OCI-LY1 (cell line): ENCODE results near the gene EXD3.

Source experiments
- H2AFZ ChIP-seq: fragments of 200-600 bp; sonication (generic), shearing (Covaris generic); 2 replicates; pipeline ENCODE4 v1.6.0; 2014; ENCODE audit warnings: antibody characterized with exemption, mild to moderate bottlenecking, low read length
- H3F3A ChIP-seq: fragments of 200-600 bp; sonication (generic), shearing (Covaris generic); 2 replicates; pipeline ENCODE4 v1.6.0; 2014; ENCODE audit warnings: mild to moderate bottlenecking, antibody characterized with exemption, low read length, moderate library complexity; ENCODE audit not compliant: insufficient read depth
- H3K27ac ChIP-seq: fragments of 200-600 bp; sonication (generic); 2 replicates; pipeline ENCODE4 v1.5.1; 2014; ENCODE audit warnings: low read length, mixed run types, mild to moderate bottlenecking, low read depth; ENCODE audit not compliant: poor library complexity, severe bottlenecking
- H3K27me3 ChIP-seq: fragments of 200-600 bp; sonication (generic); 2 replicates; pipeline ENCODE4 v1.6.0; 2014; ENCODE audit warnings: antibody characterized with exemption, mild to moderate bottlenecking, low read length, moderate library complexity; ENCODE audit not compliant: insufficient read depth
- H3K36me3 ChIP-seq: fragments of 200-600 bp; sonication (generic); 2 replicates; pipeline ENCODE4 v1.6.1; 2014; ENCODE audit warnings: mild to moderate bottlenecking, antibody characterized with exemption, low read length, moderate library complexity, mixed read lengths; ENCODE audit not compliant: insufficient read depth
- H3K4me1 ChIP-seq: fragments of 200-600 bp; sonication (generic); 2 replicates; pipeline ENCODE4 v1.5.1; 2014; ENCODE audit warnings: mild to moderate bottlenecking, low read length, moderate library complexity; ENCODE audit not compliant: insufficient read depth, severe bottlenecking
- H3K4me2 ChIP-seq: fragments of 200-600 bp; sonication (generic), shearing (Covaris generic); 2 replicates; pipeline ENCODE4 v1.6.1; 2014; ENCODE audit warnings: low read length
- H3K4me3 ChIP-seq: fragments of 200-600 bp; sonication (generic); 2 replicates; pipeline ENCODE4 v1.5.1; 2014; ENCODE audit warnings: low read length, low read depth, mild to moderate bottlenecking, mixed read lengths; ENCODE audit not compliant: poor library complexity, severe bottlenecking
- H3K79me2 ChIP-seq: fragments of 200-600 bp; shearing (Covaris generic); 2 replicates; pipeline ENCODE4 v1.6.1; 2016; ENCODE audit warnings: mixed run types, low read length, mixed read lengths; ENCODE audit not compliant: insufficient read depth
- H3K9ac ChIP-seq: fragments of 200-600 bp; sonication (generic), shearing (Covaris generic); 2 replicates; pipeline ENCODE4 v1.6.1; 2014; ENCODE audit warnings: mild to moderate bottlenecking, low read length, mixed read lengths
- H3K9me2 ChIP-seq: fragments of 200-600 bp; sonication (generic), shearing (Covaris generic); 2 replicates; pipeline ENCODE4 v1.6.1; 2014; ENCODE audit warnings: low read depth, mild to moderate bottlenecking, low read length, mixed read lengths
- H3K9me3 ChIP-seq: fragments of 200-600 bp; shearing (Covaris generic); 2 replicates; pipeline ENCODE4 v1.6.1; 2014; ENCODE audit warnings: low read length, mixed read lengths
- H4K20me1 ChIP-seq: fragments of 200-600 bp; sonication (generic), shearing (Covaris generic); 2 replicates; pipeline ENCODE4 v1.6.0; 2016; ENCODE audit warnings: mild to moderate bottlenecking, low read length; ENCODE audit not compliant: insufficient read depth
- EZH2 ChIP-seq: fragments of 200-600 bp; sonication (generic), shearing (Covaris generic); IDR thresholded peaks from 2 replicates; pipeline ENCODE4 v1.8.0; 2017; ENCODE audit warnings: borderline replicate concordance, mixed run types, mild to moderate bottlenecking, antibody characterized with exemption, low read length, moderate library complexity, mixed read lengths
- TF ChIP-seq, protein P1 (sequence below): fragments of 200-600 bp; sonication (generic), shearing (Covaris generic); IDR thresholded peaks from 2 replicates; pipeline ENCODE4 v1.5.1; 2017; ENCODE audit warnings: mild to moderate bottlenecking, antibody characterized with exemption, low read length, moderate library complexity, mixed read lengths

Gene EXD3

DNA sequence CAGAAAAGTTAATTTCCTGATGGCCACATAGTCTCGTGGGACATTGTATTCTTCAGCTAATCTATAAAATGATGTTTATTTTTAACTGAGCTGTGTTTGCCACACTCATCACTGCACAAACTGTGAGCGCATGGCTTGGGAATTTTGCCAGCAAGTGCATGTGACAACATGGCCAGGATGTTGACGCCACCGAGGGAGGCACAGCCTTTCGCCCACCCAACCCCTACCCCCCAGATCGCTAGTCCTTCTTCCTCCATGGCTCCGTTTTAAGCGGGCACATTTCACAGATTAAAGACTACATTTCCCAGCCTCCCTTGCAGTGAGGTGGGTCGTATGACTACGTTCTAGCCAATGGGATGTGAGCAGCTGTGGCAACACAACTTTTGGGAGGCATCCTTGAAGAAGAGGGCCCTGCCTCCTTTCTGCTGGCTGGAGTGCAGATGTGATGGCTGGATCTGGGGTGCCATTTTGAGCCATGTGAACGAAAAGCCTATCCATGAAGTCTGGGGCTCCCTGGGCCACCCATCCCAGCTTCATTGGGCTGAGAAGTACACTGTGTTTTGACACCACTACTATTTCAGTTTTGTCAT, 128.8 kb downstream of the EXD3 start:
- Histone ChIP-seq H2AFZ (no peak overlapping the region), H3K27ac (no peak overlapping the region)

DNA sequence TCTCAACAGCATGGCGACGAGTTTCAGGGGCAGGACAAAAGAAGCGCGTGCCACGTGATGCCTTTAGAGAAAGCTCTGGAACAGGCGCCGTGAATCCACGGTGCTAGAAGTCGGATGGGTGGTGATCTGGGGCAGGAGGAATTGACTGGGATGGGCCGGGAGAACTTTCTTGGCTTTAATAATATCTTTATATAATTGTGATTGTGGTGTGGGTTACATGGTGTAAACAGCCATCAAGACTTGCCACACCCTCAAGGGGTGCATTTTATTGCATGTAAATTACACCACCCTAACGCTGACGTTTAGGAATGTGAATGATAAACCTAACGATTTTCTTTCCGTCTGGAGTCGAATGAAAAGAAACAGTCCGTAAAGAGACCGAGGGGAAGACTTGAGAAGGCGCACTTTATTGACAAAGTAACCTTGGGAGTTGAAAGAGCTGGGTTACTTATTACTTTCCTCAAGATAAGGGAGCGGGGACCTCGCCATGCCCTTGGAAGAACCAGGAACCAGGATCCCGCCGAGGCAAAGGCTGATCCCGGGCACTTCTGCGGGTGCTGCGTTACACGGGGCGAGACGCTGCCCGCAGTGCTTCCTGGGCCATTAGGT, 129.4 kb downstream of the EXD3 start:
- H3K36me3 ChIP-seq, result no peaks in the 10 kb centered on the region
- H3K4me3 ChIP-seq, result no peak overlapping the region
- H3K9ac ChIP-seq, result no peak overlapping the region
- no peaks in the 10 kb centered on the region for H3K4me1 ChIP-seq
- no peak overlapping the region for H3K4me2 ChIP-seq
- no peaks in the 10 kb centered on the region for H3K9me3 ChIP-seq
- TF ChIP-seq, protein P1, sequence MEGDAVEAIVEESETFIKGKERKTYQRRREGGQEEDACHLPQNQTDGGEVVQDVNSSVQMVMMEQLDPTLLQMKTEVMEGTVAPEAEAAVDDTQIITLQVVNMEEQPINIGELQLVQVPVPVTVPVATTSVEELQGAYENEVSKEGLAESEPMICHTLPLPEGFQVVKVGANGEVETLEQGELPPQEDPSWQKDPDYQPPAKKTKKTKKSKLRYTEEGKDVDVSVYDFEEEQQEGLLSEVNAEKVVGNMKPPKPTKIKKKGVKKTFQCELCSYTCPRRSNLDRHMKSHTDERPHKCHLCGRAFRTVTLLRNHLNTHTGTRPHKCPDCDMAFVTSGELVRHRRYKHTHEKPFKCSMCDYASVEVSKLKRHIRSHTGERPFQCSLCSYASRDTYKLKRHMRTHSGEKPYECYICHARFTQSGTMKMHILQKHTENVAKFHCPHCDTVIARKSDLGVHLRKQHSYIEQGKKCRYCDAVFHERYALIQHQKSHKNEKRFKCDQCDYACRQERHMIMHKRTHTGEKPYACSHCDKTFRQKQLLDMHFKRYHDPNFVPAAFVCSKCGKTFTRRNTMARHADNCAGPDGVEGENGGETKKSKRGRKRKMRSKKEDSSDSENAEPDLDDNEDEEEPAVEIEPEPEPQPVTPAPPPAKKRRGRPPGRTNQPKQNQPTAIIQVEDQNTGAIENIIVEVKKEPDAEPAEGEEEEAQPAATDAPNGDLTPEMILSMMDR, result no peak
- TF ChIP-seq EZH2, result no peak
- no peaks in the 10 kb centered on the region for H3K79me2 ChIP-seq
- H3K27ac ChIP-seq, result no peak overlapping the region
- no peaks in the 10 kb centered on the region for H4K20me1 ChIP-seq
- no peak overlapping the region for H2AFZ ChIP-seq
- no peaks in the 10 kb centered on the region for H3F3A ChIP-seq
- H3K9me2 ChIP-seq, result no peaks in the 10 kb centered on the region
- H3K27me3 ChIP-seq, result peaks cover 12% of the 10 kb centered on the region; the same call in 1 of the 2 replicates

More for the DNA sequence above, 128.8 kb downstream of the EXD3 start:
- Histone ChIP-seq H3K36me3 (no peaks in the 10 kb centered on the region), H3K27me3 (peaks cover 12% of the 10 kb centered on the region; the same call in 1 of the 2 replicates), H3K4me1 (no peaks in the 10 kb centered on the region), H3K9me3 (no peaks in the 10 kb centered on the region), H3K9me2 (no peaks in the 10 kb centered on the region), H3K9ac (no peak overlapping the region), H3K4me2 (no peak overlapping the region), H3K79me2 (no peaks in the 10 kb centered on the region), H4K20me1 (no peaks in the 10 kb centered on the region), H3K4me3 (no peak overlapping the region), H3F3A (no peaks in the 10 kb centered on the region)
- TF ChIP-seq, protein P1, result no peak
- TF ChIP-seq EZH2, result no peak

DNA sequence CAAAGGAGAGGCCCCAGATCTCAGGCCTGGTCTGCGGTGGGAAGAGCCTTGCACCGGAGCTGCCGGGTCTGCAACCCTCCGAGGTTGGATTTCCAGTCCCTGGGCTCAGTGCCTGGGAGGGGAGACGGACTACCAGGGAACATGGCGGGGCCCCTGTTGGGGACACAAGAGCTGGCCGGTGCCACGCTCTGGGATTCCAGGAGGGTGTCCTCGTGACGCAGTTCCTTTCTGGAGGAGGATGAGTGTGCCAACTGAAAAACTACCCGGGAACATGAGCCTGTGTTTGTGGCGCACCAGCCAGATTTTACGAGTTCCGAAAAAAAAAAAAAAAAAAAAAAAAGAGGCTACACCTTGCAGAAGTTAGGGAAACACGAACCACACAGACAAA, 129.9 kb downstream of the EXD3 start:
- Histone ChIP-seq H3K36me3 (no peaks in the 10 kb centered on the region), H3K27me3 (peaks cover 7% of the 10 kb centered on the region; the same call in 1 of the 2 replicates), H2AFZ (no peak overlapping the region), H3K4me1 (no peaks in the 10 kb centered on the region), H3K79me2 (no peaks in the 10 kb centered on the region), H4K20me1 (no peaks in the 10 kb centered on the region), H3K9me3 (no peaks in the 10 kb centered on the region), H3K4me2 (no peak overlapping the region), H3K4me3 (no peak overlapping the region), H3F3A (no peaks in the 10 kb centered on the region), H3K9me2 (no peaks in the 10 kb centered on the region), H3K9ac (no peak overlapping the region), H3K27ac (no peak overlapping the region)
- TF ChIP-seq, protein P1, result no peak
- TF ChIP-seq EZH2, result no peak
